Activated T-cell treated with anti-CD3 and anti-CD28 coated beads for 24 hours (primary cell): ENCODE data around the gene RPS2.

Experiments
- DNase-seq: peaks from one replicate; pipeline ENCODE4 v3.0.0-alpha.2; 2020; ENCODE audit warnings: low read depth

The RPS2 gene

DNA sequence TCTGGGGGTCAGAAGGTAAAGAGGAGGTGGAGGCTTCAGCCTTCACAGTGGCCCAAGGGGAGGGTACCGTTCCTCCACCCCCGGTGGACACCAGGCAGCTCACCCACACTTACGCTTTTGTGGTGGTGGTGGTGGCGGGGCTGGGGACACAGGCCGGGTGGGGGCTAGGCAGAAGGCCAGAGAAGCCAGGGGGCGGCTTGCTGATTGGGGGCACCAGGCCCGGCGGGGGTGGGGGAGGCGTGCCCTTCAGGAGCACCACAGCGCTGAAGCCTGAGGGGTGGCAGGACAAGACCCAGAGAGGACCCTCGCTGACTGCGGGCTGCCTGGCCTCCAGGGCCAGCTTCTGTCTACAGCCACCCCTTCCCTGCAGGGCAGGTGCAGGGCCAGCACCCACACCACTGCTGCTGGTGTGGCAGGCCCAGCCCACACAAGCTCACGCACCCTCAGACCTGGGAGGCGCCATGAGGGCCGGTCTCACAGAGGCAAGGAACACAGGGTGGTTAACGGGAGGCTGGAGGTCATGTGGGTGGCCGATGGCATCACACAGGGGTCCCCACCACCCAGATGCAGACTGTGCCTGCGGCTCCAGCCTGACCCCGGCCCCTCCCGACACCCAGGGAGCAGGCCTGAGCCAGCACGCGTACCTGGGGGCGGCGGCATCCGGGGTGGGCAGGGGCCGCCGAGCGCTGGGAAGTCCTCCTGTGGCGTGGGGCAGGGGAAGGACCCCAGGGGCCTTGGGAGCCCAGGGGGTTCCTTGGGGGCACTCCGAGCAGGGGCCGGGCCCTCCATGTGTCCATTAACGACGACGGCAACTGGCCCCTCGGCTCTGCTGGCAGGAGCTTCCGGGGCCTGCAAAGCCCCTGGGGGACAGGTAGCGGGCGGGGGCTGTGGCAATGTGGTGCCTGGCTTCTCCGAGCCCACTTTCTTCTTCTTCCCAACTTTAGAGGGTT is 34.5 kb upstream of the RPS2 start:
- DNase-seq: no peak

DNA sequence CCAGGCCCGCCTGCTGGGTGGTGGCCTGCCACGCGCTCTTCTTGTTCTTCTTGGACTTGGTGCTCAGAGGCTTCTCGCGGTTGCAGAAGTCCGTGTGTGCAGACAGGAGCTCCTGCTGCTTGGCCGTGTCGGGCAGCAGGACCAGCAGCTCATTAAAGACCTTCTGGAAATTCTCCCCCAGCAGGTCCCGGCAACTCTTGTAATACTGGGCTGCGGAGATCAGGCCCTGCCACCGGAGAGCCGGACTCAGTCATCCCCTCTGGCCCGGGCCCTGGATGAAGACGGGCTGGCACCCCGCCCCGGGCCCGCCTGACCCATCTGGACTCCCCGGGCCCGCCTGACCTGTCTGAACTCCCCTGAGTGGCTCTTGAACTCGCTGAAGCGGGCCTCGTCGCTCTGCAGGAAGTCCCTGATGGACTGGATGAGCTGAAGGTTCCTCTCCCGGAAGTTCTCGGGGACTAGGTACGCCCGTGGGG is 33.8 kb upstream of the RPS2 start:
- DNase-seq: no peak

DNA sequence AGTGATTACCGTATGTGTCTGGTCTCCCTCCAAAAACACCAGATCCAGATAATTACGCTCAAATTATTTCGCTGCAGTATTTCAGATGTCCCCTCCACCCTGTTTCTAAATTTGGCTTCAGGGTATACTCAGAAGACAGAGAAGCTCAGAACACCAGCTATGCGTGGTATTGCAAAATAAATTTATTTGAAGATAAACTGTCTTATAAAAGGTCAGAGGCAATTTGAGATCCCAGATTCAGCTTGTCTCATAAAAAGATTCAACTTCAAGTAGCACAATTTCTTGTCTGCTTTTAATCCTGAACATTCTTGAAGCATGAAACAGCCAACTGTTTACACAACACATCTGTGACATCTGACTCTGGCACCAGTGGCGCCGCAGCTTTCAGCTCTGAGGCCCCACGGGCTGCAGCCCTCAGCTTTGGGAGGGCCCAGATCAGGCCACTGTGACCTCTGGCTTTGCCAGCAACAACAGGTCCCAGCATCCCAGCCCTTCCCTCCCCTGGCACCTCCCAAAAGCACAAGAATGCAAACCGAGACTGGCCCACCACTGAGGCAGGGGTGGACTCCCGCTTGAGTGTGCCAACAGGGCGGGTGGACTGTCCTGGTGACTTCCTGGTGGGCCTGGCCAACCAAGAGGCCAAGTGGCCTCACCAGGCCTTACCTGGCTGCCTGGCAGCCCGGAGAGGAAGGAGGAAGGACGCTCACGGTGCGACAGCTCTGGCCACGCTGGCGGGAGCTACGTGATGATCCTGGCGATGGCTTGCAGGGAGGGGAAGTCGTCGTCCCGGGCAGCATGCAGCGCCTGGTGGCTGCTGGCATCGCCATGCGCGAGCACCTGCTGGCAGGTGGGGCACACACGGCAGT is 33.1 kb upstream of the RPS2 start:
- DNase-seq: no peak

DNA sequence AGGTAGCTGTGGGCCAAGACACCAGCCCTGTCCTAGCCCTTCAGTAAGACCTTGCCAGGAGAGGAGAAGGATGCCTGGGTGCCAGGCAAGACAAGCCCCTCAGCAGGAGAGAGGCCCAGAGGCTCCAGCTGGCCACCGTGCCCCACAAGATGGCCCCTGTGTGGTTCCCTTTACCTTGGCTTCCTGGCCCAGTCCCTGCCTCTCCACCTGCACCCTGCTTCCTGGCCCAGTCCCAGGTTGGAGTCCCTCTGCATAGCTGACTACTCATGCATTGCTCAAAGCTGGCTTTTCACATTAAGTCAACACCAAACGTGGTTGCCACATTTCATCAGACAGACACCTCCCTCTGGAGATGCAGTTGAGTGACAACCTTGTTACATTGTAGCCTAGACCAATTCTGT is 29.1 kb upstream of the RPS2 start:
- no peak for DNase-seq

DNA sequence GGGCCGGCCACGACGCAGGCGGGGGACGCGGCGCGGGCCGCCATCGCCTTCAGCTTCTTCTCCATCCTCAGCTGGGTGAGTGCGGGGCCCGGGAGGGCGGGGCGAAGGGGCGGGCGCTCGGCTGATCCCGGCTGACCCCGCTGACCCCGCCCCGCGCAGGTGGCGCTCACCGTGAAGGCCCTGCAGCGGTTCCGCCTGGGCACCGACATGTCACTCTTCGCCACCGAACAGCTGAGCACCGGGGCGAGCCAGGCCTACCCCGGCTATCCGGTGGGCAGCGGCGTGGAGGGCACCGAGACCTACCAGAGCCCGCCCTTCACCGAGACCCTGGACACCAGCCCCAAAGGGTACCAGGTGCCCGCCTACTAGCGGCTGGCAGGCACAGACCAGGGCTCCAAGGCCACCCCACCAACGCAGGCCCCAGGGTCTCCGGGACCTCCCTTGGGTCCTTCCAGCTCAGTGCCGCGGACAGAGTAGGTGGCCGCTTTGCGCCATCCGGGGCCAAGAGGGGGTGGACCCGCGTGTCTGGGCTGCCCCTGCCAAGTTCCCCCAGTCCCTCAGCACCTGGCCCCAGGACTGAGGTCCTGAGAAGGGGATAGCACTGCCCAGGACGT is 28.2 kb upstream of the RPS2 start:
- DNase-seq: no peak

DNA sequence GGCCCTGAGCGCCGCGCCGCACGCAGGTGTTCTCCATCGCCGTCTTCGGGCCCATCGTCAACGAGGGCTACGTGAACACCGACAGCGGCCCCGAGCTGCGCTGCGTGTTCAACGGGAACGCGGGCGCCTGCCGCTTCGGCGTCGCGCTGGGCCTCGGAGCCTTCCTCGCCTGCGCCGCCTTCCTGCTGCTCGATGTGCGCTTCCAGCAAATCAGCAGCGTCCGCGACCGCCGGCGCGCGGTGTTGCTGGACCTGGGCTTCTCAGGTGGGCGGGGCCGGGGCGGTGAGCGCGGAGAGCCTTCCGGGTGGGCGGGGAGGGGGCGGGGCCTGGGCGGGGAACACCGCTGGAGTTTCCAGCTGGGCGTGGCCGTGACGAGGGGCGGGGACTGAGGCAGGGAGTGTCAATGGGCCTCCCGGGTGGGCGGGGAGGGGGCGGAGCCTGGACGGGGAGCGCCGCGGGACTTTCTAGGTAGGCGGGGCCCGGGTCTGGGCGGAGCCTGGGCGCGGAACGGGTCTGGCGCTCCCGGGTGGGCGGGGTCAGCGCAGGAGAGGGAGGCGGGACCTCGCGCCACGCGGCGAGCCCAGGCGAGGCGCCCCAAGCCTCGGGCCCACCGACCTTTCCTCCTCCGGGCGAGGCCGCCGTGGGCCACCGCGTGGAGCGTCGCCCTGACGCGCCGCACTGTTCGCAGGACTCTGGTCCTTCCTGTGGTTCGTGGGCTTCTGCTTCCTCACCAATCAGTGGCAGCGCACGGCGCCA is 27.5 kb upstream of the RPS2 start:
- peak; percentile 93 for DNase-seq

DNA sequence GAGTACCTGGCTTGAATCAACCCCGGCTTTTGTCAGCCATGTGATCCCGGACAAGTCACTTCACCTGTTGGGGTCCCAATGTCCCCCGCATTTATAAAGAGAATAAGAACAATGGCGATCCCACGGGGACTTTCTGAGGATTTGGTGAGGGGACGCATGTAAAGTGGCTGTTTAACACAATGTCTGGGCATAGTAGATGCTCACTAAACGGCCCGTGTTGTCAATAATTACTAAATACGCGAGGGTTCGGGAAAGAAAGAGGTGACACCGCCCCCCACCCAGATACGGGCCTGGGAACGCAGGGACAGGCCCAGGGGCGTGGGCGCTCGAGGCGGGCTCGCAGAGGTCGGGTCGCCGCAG is 26.9 kb upstream of the RPS2 start:
- no peak for DNase-seq

DNA sequence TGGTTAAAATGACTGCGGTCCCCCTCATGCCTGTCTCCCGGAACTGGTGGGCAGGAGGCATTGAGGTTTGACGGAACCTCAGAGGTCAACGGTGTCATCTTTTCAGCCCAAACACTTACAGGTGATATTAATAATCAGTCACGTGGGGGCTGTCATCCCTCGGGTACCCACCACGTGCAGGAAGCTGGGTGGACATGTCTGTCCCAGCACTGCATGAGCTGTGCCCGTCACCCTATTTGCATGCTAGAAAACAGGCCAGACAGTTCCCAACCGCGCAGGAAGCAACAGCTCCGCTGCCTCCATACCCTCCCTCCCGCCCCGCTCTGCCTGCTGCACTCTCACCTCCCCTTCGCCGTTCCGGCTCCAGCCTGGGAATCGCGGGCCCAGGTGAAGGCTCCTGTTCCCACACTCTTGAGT is 26.5 kb upstream of the RPS2 start:
- DNase-seq: no peak

DNA sequence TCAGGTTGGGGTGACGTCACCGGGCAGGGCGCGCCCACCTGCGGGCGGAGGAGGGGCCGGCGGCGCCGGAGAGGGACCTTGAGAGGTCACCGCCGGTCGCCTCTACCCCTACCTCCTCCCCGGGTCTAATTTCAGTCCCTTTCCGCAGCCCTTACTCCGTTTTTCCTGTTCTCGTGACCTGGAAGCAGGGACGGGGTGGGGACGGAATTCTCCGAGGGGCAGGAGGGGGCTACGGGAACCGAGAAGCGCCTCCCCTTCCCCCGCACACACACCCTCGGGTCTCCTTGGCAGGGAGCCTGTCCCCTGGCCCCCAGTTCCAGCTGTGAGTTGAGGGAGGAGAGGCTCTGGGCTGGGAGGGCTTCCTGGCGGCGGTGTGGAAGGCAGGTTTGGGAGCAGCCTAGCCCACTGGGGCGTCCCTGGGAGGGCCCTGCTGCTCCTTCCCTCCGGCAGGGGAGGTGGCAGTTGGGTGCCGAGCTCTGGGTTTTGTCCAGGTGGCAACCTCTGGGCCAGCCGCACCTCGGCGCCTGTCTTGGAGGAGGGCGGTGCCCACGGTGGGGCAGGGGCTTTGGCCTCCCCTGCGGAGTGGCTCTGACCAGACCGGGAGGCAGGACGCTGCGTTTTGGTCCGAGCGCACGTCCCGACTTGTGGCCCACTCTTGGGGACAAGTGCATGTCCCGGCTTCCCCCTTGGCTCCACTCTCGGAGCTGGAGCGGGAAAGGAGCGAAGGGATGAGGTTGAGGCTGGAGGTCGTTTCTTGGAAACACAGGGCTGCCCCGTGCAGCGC is 25.9 kb upstream of the RPS2 start:
- DNase-seq: no peak

DNA sequence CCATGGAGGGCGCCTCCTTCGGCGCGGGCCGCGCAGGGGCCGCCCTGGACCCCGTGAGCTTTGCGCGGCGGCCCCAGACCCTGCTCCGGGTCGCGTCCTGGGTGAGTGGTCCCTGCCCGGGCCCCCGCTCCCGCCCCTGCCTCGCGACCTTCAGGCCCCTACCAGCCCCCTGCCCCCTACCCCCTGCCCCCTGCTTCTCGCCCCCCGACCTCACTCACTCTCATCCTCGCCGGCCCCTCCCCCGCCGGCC is 25.4 kb upstream of the RPS2 start:
- DNase-seq: no peak

DNA sequence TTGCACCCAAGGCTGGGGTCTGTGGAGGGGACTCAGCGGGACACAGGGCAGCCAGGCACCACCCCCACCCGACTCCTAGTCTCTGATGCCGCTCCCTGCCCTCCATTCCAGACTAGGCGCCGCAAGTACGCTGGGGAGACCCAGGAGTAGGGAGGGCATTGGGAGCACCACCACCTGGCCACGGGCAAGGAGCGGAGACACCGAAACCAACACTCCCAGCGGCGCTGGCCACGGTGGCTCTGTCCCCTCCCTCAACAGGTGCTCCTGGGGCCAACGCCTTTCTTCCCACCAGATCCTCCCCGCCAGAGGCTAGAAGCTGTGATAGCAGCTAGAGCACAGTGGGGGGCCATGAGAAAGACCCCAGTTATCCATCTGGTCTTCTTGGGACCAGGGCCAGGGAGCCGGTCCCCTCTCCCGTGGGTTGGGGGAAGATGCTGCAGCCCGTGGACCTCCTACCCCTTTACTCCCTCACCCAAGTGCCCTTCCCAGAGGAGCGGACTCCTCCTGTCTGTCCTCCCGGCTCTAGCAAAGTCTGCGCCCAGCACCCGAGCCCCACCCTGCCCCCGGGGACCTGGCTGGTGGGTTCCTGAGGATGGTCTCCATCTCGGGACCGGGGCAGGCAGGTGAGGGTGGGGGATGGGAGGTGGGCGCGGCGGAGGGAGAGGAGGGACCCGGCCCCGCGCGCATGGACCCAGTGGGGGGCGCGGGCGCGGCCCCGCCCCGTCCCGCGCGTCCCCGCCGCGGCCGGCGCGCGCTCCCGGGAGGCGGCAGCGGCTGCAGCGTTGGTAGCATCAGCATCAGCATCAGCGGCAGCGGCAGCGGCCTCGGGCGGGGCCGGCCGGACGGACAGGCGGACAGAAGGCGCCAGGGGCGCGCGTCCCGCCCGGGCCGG is 24.8 kb upstream of the RPS2 start, which contains the start of gene SYNGR3:
SYNGR3 (plus strand) TSS at position 762 of the 892 bp plus-strand sequence. CDS start 133 bp downstream, outside the sequence.
- DNase-seq: no peak

DNA sequence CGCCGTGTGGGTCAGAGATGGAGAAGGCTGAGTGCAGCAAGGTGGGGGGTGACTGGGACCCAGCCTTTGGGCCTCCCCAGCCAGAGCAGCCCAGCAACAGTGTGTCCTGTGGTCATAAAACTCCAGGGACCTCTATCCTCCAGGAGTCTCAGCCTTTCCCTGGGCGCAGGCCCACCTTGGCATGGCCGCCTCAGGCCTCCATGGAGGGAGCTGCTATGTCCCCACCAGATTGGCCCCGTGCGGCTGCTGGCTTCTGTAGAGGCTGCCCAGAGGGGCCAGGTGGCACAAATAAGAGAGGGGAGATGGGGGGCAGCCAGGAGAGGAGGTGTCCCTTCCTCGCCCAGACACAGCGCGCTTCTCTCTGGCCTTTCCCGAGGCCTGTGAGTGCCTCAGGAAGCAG is 22.6 kb upstream of the RPS2 start:
- DNase-seq: no peak

DNA sequence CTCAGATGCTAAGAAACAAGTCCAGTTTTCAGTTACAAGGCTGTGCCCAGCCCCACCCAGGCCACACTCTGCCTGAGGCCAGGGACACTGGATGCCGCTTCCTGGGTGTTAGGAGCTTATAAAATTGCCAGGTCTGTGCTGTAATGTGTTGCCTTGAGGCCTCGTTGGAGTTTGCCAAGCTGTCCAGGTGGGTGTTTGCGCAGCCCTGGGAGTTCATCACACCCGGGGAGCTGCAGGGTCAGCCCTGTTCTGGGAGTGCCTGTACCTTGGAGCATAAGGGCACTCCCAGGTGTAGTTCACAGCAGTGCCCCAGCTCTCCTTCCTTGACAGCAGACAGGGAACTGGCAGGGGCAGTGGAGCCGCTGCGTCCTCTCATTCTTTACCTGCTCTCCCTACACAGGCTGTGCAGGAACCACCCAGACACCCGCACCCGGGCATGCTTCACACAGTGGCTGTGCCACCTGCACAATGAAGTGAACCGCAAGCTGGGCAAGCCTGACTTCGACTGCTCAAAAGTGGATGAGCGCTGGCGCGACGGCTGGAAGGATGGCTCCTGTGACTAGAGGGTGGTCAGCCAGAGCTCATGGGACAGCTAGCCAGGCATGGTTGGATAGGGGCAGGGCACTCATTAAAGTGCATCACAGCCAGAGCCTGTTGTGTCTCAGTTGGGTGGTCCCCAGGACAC is 21.0 kb upstream of the RPS2 start:
- no peak for DNase-seq

DNA sequence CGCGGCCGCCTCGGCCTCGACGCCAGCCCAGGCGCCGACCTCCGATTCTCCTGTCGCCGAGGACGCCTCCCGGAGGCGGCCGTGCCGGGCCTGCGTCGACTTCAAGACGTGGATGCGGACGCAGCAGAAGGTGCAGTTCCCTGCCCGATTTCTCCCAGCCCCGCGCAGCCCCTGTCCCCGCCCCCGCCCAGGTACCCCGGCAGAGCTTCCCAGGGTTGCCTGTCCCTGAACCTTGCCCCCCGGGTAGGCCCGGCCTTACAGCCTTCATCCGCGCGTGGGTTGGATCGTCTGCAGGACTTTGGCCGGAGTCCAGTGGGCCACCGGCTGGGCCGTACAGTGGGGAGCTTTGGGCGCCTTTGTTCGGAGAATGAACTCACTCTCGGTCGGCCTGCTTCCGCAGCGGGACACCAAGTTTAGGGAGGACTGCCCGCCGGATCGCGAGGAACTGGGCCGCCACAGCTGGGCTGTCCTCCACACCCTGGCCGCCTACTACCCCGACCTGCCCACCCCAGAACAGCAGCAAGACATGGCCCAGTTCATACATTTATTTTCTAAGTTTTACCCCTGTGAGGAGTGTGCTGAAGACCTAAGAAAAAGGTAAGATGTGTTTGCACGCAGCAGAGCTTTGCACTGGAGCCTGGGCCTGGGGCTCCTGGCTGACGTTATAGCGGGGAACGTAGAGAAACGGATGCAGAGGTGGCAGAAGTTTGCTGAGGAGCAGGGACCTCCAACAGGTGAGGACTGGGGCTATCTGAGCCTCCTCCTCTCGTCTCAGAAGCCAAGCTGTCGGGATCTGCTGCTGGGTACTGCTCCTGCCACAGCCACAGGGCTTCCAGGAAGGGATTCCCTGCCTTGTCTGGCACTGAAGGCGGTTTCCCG is 20.0 kb upstream of the RPS2 start:
- no peak for DNase-seq

DNA sequence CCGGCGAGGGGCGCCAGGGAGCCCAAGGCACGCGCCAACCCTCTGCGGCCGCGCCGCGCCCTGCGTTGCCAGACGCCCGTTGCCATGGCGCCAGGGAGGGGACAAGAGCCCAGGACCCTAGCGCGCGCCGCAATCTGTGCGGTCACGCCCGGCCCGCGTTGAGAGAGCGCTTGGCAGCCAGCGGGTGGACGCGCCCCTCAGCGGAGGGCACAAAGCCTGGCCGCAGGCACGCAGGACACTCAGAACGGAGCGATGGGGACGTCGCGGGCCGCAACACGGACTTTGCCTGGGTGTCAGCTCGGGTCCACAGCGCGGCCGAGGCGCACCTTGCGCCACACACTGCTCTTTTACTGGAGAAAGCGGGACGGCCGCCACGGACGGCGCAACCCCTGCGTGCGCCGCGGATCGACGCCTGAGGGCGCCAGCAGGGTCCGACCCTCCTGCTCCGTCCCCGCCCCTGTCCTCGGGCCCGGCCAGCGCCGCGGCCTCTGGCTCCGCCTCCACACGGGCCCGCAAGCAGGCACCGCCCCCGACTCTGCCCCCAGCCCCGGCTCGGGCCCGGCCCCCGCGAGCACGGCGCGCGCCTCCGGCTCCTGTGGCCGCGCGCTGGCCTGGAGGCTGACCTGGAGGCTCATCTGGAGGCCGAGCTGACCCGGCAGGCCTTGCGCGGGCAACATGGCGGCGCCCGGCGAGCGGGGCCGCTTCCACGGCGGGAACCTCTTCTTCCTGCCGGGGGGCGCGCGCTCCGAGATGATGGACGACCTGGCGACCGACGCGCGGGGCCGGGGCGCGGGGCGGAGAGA is 19.1 kb upstream of the RPS2 start, which contains the start of gene GFER:
GFER (plus strand) TSS at position 650 of the 803 bp plus-strand sequence; CDS start at position 676, 26 bp downstream.
- peak; percentile 69 for DNase-seq

DNA sequence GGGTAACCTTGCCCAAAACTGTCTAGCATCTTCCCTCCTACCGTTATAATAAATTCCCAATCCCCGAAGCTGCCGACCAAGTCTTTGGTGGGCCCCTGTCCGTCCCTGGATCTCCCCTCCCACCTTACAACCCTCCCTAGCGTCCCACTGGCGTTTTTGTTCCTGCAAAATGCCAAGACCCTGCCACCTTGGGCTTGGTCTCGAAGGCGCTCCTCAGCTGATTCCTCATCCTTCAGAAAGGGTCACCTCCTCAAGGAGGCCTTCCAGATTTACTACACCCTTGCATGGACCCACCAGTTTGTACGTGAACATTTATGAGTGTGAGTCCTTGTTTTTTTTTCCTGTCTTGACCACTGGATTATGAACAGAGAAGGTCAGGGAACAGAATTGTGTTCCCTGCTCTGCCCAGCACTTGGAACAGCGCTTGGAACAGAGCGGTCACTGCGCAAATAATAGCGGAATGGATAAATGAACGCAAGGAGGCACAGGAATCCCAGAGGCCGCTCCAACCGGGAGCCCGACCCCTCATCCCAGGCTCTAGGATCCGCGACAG is 18.4 kb upstream of the RPS2 start:
- no peak for DNase-seq

DNA sequence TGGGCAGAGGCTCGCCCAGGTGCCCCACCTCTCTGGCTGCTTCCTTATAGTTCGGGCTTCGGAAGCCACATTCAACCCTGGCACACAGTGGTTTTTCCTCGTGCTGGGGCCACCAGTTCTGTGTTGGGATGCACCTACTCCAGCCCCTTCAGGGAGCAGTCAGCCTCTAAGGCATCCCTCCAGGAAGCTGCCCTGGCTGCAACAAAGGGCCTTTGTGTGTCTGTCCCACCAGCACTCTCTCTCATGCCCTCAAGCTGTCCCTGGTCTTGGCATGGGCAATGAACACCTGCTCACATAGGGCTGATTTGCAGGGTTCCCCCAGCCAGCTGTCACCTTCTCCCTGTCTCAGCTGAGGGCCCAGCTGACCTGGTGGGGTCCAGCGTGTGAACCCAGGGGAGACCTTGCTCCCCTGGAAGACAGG is 17.4 kb upstream of the RPS2 start:
- DNase-seq: no peak
